Limb (tissue), 2 donors: ENCODE measurements around the gene OR2T35.

Experiments used
- DNase-seq, 2 donors: peaks; one replicate each; pipeline ENCODE4 v3.0.0-alpha.2; 2016; ENCODE audit errors: extremely low spot score in 2 of 2

OR2T35 gene

DNA sequence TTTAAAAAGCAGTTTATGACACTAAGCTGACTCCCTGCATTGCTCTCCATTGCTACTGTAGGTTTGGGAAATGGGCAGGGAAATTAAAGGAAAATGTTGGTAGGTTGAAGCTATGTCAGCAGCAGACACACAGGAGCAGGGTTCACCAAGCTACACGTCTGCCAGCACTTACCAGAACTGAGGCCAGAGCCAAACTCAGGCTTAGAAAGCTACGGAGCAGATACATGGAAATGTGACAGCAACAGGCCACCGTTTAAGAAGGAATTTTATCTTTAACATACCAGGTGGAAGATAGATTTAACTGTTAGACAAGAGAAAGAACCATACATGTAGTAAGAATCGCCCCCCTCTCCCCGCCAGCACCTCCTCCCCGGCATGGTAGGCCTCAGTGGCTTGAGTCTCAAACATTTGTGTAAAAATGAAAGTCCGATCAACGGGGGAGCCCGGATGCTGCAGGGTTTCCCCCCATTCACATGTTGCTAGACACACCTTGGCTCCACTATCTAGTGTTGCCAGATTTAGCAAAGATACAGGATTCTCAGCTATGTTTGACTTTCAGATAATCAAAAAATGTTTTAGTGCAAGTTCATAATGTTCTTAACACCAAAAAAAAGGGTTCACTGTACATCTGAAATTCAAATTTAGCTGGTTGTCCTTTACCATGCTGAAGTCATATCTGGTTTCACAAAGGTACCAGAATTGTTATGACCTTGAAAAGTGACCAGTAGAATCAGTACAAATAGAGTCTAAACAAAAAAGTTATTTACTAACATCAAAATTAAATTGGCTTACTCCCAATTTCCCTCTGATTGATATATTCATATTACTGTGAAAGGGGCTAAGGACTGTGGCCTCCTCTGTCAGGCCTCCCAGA is 16.9 kb downstream of the OR2T35 start:
- DNase-seq: no peak

DNA sequence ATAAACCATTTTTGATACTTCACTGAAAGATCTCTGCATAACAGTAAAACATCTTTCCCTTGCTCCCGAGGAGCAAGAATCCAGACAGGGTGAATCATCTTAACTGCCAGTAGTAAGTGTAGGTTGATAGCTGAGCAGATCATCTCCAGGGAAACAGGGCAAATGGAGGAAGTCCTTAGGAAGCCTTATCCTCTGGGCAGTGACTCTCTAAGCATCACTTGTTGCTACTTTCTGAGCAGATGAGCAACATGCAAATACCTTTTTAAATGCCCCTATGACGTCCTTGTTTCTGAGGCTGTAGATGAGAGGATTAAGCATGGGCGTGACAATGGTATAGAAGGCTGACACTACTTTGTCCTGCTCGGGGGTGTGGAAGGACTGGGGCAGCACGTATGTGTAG is 19.1 kb downstream of the OR2T35 start:
- DNase-seq: no peak

DNA sequence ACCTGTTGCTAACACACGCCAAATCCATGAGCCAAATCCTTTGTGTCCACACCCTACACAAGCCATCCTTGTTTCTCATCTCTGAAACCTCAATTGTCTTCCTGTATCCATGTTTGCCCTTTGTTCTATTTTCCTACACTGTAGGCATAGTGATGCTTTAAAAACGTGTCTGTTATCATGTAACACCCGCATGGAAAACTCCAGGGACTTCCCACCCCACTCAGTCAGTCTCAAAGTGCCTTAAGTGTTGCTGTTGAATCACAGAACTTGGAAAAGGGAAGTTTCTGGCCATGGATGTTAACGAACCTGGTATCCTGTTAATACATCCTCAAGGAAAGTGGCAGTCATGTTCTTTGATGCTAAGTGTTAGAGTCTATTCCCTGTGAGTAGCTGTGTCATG is 19.9 kb downstream of the OR2T35 start:
- no peak for DNase-seq

DNA sequence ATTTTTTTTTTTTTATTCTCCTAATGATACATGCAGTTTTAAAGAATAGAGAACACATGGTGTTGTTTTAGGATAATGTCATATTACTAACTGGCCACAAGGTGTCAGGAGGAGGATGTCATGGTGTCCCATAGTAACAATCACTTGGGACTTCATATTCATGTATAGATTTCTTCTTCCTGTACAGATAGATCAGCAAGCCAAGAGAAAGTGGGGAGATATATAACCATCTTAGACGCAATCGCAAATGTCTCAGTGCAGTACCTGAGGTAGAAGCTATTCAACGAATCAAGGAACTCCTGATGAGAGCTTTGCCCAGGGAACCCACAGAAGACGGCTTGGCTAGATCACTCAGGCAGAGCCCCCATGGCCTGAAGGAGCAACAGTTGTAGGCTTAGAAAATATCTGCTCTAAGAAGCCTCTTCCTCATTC is 22.5 kb downstream of the OR2T35 start:
- no peak for DNase-seq

DNA sequence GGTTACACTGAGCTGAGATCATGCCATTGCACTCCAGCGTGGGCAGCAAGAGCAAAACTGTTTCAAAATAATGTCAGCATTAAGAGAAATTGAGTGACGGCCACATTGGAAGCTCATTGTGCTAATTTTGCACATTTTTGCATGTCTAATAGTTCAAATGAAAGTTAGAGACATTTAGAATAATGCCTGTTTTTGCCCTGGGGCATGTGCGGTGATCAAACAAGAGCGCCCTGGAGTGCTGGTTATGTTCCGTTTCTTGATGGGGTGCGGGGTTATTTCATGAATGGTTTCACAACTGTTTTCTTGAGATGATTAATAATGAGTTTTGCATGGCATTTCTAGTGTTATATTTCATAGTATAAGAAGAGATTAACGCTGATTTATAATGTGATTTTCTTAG is 23.3 kb downstream of the OR2T35 start:
- DNase-seq: no peak

DNA sequence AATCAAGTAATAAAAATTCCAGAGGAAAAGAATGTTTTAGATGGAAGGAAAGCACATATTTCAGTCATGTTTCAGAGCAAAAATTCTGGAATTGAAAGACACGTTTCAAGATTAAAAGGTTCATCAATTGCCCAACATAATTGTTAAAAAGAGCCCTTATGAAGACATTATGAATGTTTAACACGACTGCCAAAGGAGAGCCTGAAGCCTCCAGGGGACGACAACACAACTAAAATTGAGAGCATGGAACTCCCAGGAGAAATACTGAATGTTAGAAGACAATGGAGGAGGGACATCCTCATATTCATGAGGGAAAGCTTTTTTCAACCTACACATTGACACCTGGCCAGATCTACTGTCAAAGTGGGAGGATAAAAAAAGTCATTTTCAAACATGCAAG is 26.2 kb downstream of the OR2T35 start:
- no peak for DNase-seq

DNA sequence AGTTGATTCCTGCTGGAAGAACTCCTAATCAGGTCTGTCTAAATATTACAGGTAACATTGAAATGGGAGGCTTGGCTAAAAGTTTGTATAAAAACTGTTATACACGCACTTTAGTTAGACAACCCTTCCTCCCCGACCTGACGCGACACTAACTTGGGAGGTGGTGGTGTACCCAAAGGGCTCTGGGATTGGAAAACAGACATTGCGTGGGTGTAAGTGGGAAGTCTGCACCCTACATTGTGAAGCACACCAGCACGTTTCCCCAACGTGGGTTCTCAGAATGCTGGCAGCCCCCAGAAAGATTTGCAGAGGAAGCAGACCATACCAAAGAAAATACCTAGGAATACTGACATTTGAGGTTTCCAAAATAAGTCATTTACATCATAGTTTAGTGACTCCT is 27.0 kb downstream of the OR2T35 start:
- DNase-seq: no peak

DNA sequence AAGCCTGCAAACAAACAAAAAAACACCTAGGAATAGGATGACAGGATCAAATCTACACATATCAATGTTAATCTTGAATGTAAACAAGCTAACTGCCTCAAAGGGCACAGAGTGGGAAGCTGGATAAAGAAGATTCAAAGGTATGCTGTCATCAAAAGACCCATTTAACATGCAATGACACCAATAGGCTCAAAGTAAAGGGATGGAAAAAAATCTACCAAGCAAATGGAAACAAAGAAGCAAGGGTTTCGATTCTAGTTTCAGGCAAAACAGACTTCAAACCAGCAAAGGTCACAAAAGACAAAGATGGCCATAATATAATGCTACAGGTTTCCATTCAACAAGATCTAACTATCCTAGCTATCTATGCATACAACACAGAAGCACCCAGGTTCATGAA is 31.3 kb downstream of the OR2T35 start:
- DNase-seq: no peak

DNA sequence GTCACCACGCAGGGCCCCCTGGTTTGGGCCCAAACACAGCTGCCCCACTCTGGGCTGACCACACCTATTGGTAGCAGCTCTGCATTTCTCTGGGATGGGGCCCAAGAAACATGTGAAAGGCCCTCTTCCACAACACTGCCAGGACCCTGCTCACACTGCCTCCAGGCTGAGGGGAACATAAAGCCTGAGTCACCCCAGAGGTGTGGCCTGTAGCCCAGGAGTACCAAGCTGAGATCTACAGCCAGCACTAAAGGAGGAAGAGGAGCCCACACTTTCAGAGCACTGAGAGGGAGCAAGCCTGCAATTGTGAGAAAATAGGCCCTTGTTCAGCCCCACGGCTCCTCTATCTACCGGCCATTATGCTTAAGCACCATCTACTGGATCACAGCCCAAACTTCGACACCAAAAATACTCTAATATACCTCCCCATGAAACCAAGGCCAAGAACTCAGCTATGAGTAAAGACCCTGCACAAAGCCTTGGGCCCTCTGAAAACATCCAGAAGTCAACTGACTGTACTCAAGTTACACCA is 33.1 kb downstream of the OR2T35 start:
- DNase-seq: no peak

DNA sequence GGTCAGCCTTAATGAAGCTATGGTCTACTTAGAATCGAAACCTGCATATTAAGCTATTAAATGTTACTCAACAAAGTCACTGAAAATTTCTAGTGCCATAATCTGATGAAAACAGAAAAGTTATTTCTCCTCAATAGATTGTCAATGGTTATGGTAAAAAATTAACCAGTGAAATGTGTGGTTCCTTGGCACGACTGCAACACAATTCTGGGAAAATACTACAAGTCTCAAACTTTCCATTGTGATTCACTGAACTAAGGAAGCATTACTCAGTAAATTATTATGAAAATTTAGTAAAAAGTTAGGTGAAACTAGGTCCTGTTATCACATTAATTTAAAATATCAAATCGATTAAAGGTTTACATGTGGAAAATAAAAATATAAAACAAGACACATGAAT is 34.8 kb downstream of the OR2T35 start:
- DNase-seq: no peak

DNA sequence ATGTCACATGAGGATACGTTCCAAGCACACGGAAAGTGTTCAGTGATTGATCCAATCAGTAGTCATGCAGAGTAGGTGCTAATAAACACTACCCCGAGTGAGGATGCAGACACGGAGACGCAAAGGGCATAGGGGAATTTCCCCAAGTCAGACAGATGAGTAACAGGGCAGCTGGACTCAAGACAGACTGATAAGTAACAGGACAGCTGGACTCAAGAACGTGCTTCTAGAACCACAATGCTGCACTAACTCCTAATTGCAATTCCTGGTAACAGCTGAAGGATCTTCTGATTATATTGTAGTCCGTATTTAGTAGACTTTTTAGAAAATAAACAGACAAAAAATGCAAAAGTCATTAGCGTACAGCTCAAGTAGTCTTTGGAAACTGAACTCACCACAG is 45.7 kb downstream of the OR2T35 start:
- no peak for DNase-seq

DNA sequence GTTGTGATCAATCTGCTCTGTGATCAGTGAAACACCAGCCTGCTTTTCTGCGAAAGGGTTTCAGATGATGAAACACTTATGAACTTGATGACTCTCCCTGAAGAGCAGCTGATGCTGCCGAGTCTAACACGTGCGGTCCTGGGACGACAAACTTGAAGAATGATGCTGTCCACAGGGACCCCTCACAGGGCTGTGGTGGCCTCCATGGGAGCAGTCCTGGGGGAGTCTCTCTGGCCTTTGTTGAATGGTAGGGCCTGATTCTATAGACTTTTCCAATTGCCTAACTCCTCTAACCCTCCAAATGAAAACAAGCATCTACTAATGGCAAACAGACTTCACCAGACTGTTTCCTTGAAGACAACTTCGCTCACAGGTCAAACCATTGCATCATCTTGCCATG is 47.5 kb downstream of the OR2T35 start, which contains the start of gene OR2T10:
Gene OR2T10, minus strand, starts transcription at position 112 of the 400 bp plus-strand sequence. CDS start 3,932 bp downstream, outside the sequence.
- no peak for DNase-seq

DNA sequence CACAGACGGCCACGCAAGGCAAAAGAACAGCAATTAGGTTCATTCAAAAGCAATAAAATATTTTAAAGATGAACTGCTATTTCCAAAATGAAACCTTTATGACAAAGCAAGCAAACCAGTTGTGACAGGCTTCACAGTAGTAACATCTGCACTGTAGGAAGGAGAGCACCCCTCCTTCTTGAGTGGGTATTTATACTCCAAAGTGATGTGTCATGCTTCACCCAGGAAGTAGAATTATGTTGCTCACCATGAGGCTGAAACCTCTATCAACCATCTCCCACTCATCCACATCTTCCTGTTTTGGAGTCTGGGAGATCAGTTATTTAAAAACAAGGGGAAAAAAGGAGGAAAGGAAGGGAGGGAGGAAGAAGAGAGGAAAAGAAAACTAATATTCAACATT is 48.5 kb downstream of the OR2T35 start:
- no peak for DNase-seq

DNA sequence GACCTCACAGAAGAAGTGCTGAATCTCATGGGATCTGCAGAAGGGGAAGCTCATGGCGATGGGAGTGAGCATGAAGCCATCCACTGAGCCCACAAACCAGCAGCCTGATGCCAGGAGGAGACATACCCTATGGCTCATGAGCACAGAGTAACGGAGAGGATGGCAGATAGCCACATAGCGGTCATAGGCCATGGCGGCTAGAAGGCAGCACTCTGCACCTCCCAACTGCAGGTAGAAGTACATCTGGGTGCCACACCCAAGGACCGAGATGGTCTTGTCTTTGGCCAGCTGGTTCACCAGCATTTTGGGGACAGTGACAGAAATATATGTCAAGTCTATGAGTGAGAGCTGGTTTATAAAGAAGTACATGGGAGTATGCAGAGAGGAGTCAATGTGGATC is 51.9 kb downstream of the OR2T35 start:
- no peak for DNase-seq

DNA sequence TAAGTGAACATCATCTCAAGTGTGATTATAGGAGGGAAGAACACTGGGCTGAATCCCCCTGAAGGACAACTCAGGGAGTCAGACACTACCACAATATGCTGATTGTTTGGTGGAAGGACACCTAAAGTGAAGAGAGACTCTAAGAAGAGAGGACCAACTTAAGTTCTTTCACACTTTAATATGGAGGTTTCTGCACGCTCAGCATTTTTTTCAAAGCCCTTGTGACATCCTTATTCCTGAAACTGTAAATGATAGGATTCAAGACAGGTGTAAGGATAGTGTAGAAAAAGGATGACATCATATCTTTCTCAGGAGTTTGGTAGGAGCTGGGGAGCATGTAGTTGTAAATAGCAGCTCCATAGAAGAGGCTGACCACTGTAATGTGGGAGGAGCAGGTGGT is 52.4 kb downstream of the OR2T35 start:
- DNase-seq: no peak

DNA sequence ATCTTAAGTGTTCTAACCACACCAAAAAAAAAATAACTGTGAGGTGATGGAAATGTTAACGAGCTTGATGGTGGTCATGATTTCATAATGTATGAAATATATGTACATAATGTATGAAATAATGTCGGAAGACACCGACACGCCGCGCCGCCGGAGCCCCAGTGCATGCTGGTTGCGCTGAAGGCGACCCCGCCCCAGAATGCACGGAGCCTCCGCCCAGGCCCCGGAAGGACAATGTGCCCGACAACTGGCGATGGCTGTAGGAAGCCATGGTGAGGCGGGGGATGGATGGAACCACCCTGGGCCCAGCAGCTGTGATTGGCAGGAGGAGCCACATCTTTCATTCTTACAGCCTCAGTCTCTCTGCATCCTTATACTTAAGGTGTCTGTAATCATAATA is 55.0 kb downstream of the OR2T35 start:
- DNase-seq: no peak

DNA sequence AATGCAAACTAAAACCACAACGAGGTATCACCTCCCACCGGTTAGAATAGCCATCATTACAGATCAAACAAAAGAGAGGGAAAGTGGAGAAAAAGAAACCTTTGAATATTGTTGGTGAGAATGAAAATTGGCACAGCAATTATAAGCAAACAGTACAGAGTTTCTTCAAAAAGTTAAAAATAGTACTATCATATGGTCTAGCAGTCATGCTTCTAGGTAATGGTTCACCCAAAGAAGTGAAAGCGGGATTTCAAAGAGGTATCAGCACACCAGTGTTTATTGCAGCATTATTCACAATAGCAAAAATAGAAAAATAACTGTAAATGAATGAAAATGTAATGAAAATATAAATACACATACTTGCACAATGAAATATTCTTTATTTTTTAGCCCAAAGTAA is 55.7 kb downstream of the OR2T35 start:
- DNase-seq: no peak
